Measurements from ENCODE around the gene NCR2. TPM values are rescaled to one million over a fixed set of nuclear protein-coding genes. Genes with fewer than 3 reads are reported as not detected.

The NCR2 gene
- total RNA-seq, 4 donors from 2014 or later = not detected

GRCh38 chr6:41337709-41338108, 2.3 kb downstream of the NCR2 start:
- no peaks in the 10 kb centered on the region for H3K36me3 ChIP-seq
- H3K4me3 ChIP-seq = no peak overlapping the region
- ATAC-seq (no peak), DNase-seq (no peak)
- H3K27me3 ChIP-seq = no peaks in the 10 kb centered on the region
- in situ Hi-C loops (cut with MboI; ENCODE audit: low sequenced_read_pairs in 4 of 4) (no loop called here), intact Hi-C loops (cut with DNase I; ENCODE audit: low total_unique reads) (no loop called here)
- no peaks in the 10 kb centered on the region for H3K9me3 ChIP-seq
- TF ChIP-seq POLR2A (IDR thresholded peaks at IDR 0.05) (no peak), CTCF (IDR thresholded peaks at IDR 0.05 in 4 of 5, conservative IDR thresholded peaks at IDR 0.05 in 1 of 5) (no peak)
- no peak overlapping the region for H3K27ac ChIP-seq
- H3K4me1 ChIP-seq = no peaks in the 10 kb centered on the region

- H3K27ac ChIP-seq = no peak overlapping the region
- in situ Hi-C loops (cut with MboI; ENCODE audit: low sequenced_read_pairs in 4 of 4) (no loop called here), intact Hi-C loops (cut with DNase I; ENCODE audit: low total_unique reads) (no loop called here)
- no peaks in the 10 kb centered on the region for H3K27me3 ChIP-seq
- TF ChIP-seq POLR2A (IDR thresholded peaks at IDR 0.05) = no peak
- no peak for TF ChIP-seq CTCF (IDR thresholded peaks at IDR 0.05 in 4 of 5, conservative IDR thresholded peaks at IDR 0.05 in 1 of 5)
- no peak overlapping the region for H3K4me3 ChIP-seq
- H3K9me3 ChIP-seq = no peaks in the 10 kb centered on the region
- H3K36me3 ChIP-seq = no peaks in the 10 kb centered on the region
- DNase-seq = no peak
- ATAC-seq = no peak
- H3K4me1 ChIP-seq = no peaks in the 10 kb centered on the region
Measured at GRCh38 chr6:41338659-41339058, 3.3 kb downstream of the NCR2 start.

- Histone ChIP-seq H3K4me3 (no peak overlapping the region), H3K9me3 (no peaks in the 10 kb centered on the region), H3K4me1 (no peaks in the 10 kb centered on the region), H3K27ac (no peak overlapping the region), H3K36me3 (no peaks in the 10 kb centered on the region), H3K27me3 (no peaks in the 10 kb centered on the region)
- intact Hi-C loops (cut with DNase I; ENCODE audit: low total_unique reads) (no loop called here), in situ Hi-C loops (cut with MboI; ENCODE audit: low sequenced_read_pairs in 4 of 4) (no loop called here)
- TF ChIP-seq POLR2A (IDR thresholded peaks at IDR 0.05) (no peak), CTCF (IDR thresholded peaks at IDR 0.05 in 4 of 5, conservative IDR thresholded peaks at IDR 0.05 in 1 of 5) (no peak)
- ATAC-seq = no peak
- no peak for DNase-seq
Measured at GRCh38 chr6:41341580-41341979, 6.2 kb downstream of the NCR2 start.

GRCh38 chr6:41342241-41342640, 6.8 kb downstream of the NCR2 start:
- no peaks in the 10 kb centered on the region for H3K36me3 ChIP-seq
- peaks cover 0 to under 1% (median 0%) of the 10 kb centered on the region in 3 donors for H3K27me3 ChIP-seq
- no peaks in the 10 kb centered on the region for H3K4me1 ChIP-seq
- in situ Hi-C loops (cut with MboI; ENCODE audit: low sequenced_read_pairs in 4 of 4) = no loop called here
- TF ChIP-seq POLR2A (IDR thresholded peaks at IDR 0.05) (no peak), CTCF (IDR thresholded peaks at IDR 0.05 in 4 of 5, conservative IDR thresholded peaks at IDR 0.05 in 1 of 5) (no peak)
- DNase-seq = no peak
- no peak for ATAC-seq
- no peak overlapping the region for H3K4me3 ChIP-seq
- intact Hi-C loops (cut with DNase I; ENCODE audit: low total_unique reads) = no loop called here
- no peaks in the 10 kb centered on the region for H3K9me3 ChIP-seq
- H3K27ac ChIP-seq = no peak overlapping the region

- in situ Hi-C loops (cut with MboI; ENCODE audit: low sequenced_read_pairs in 4 of 4) (no loop called here), intact Hi-C loops (cut with DNase I; ENCODE audit: low total_unique reads) (no loop called here)
- TF ChIP-seq POLR2A (IDR thresholded peaks at IDR 0.05) (no peak), CTCF (IDR thresholded peaks at IDR 0.05 in 4 of 5, conservative IDR thresholded peaks at IDR 0.05 in 1 of 5) (no peak)
- Histone ChIP-seq H3K9me3 (no peaks in the 10 kb centered on the region), H3K4me1 (no peaks in the 10 kb centered on the region), H3K27me3 (peaks cover 0 to 10% (median 6%) of the 10 kb centered on the region in 3 donors), H3K27ac (no peak overlapping the region), H3K36me3 (no peaks in the 10 kb centered on the region), H3K4me3 (no peak overlapping the region)
- DNase-seq = no peak
- no peak for ATAC-seq
Measured at GRCh38 chr6:41343641-41344187, 8.3 kb downstream of the NCR2 start.
